SK-N-SH (cell line): Measurements from ENCODE around the gene TIAM1. TPM values are rescaled to one million over a fixed set of nuclear protein-coding genes. Genes with fewer than 3 reads are reported as not detected.

Experiments used
- CTCF ChIA-PET: fragments of 300-600, 350-600 bp; formaldehyde crosslinking; extraction: SDS; loops from one replicate; lab custom pipeline; 2021; lab: Yijun Ruan, JAX
- POLR2A ChIA-PET: fragments of 350-600 bp; sonication (Branson Sonifier 250); formaldehyde crosslinking; extraction: SDS; loops from one replicate; lab custom pipeline; 2020; ENCODE audit warnings: antibody characterized with exemption, inconsistent platforms; lab: Yijun Ruan, JAX
- DNase-seq: peaks from one replicate; pipeline ENCODE4 v3.0.0; 2012
- H2AFZ ChIP-seq: fragments of 200-600 bp; sonication (generic); 2 replicates; pipeline ENCODE4 v1.8.1; 2016; ENCODE audit warnings: antibody characterized with exemption, mild to moderate bottlenecking, low read depth
- H3F3A ChIP-seq: fragments of 200-600 bp; sonication (generic); replicated peaks from 2 replicates; pipeline ENCODE3; 2016; ENCODE audit warnings: antibody characterized with exemption, mild to moderate bottlenecking; ENCODE audit not compliant: insufficient read depth
- H3K27ac ChIP-seq, 2 experiments: fragments of 200-500 bp in 1 of 2; fragments of 200-600 bp in 1 of 2; sonication (Bioruptor generic) in 1 of 2; sonication (generic), shearing (Covaris generic) in 1 of 2; 2 replicates each; pipeline versions ENCODE4 v1.5.1 to v1.6.1; 2014 to 2016; ENCODE audit warnings: low read depth in 2 of 2, inconsistent platforms in 1 of 2, low read length in 1 of 2, mild to moderate bottlenecking in 1 of 2, mixed read lengths in 1 of 2
- H3K27me3 ChIP-seq: fragments of 200-600 bp; sonication (generic), shearing (Covaris generic); 2 replicates; pipeline ENCODE4 v1.6.1; 2016; ENCODE audit warnings: mixed run types; ENCODE audit not compliant: insufficient read depth
- H3K36me3 ChIP-seq, 2 experiments: fragments of 200-500 bp in 1 of 2; fragments of 200-600 bp in 1 of 2; sonication (Bioruptor generic) in 1 of 2; sonication (generic) in 1 of 2; replicated peaks in 1 of 2; 2 replicates each; pipeline versions ENCODE3 to v1.5.1; 2014 to 2016; ENCODE audit warnings: low read length in 1 of 2, mild to moderate bottlenecking in 1 of 2; ENCODE audit not compliant: insufficient read depth in 2 of 2, control insufficient read depth in 1 of 2
- H3K4me1 ChIP-seq, 2 experiments: fragments of 200-500 bp in 1 of 2; fragments of 200-600 bp in 1 of 2; sonication (Bioruptor generic) in 1 of 2; sonication (generic), shearing (Covaris generic) in 1 of 2; 2 replicates each; pipeline versions ENCODE4 v1.5.1 to v1.6.1; 2014 to 2016; ENCODE audit warnings: low read depth in 1 of 2, low read length in 1 of 2, mixed run types in 1 of 2; ENCODE audit not compliant: insufficient read depth in 2 of 2, control insufficient read depth in 1 of 2
- H3K4me2 ChIP-seq: fragments of 200-600 bp; sonication (generic), shearing (Covaris generic); 2 replicates; pipeline ENCODE4 v1.6.1; 2017; ENCODE audit warnings: mixed run types
- H3K4me3 ChIP-seq, 2 experiments: fragments of 200-500 bp in 1 of 2; fragments of 200-600 bp in 1 of 2; sonication (Bioruptor generic) in 1 of 2; sonication (generic), shearing (Covaris generic) in 1 of 2; 2 replicates each; pipeline versions ENCODE4 v1.5.1 to v1.8.1; 2014 to 2016; ENCODE audit warnings: low read depth in 2 of 2, inconsistent platforms in 1 of 2, low read length in 1 of 2, mild to moderate bottlenecking in 1 of 2, mixed read lengths in 1 of 2, moderate library complexity in 1 of 2
- H3K79me2 ChIP-seq: fragments of 200-600 bp; sonication (generic); 2 replicates; pipeline ENCODE4 v1.8.1; 2017; ENCODE audit warnings: mild to moderate bottlenecking; ENCODE audit not compliant: insufficient read depth
- H3K9ac ChIP-seq: fragments of 200-600 bp; sonication (generic); 2 replicates; pipeline ENCODE4 v1.6.1; 2017; ENCODE audit warnings: mixed run types
- H3K9me2 ChIP-seq: fragments of 200-600 bp; sonication (generic); 2 replicates; pipeline ENCODE4 v1.6.1; 2017; ENCODE audit warnings: mixed run types
- H3K9me3 ChIP-seq: fragments of 200-600 bp; sonication (generic); 2 replicates; pipeline ENCODE4 v1.6.1; 2017; ENCODE audit warnings: mixed run types, mild to moderate bottlenecking, moderate library complexity
- H4K20me1 ChIP-seq: fragments of 200-600 bp; sonication (generic); 2 replicates; pipeline ENCODE4 v1.6.1; 2017; ENCODE audit warnings: mild to moderate bottlenecking, mixed run types; ENCODE audit not compliant: insufficient read depth
- ELF1 ChIP-seq: IDR thresholded peaks from 2 replicates; pipeline ENCODE4 v1.4.0; 2012
- GATA2 ChIP-seq: sonication (generic); formaldehyde crosslinking; IDR thresholded peaks from 2 replicates; pipeline ENCODE4 v1.5.0; 2020; ENCODE audit warnings: mild to moderate bottlenecking, missing genetic modification reagents
- JUND ChIP-seq: IDR thresholded peaks from 2 replicates; pipeline ENCODE4 v1.4.0; 2012
- MAX ChIP-seq: IDR thresholded peaks from 2 replicates; pipeline ENCODE4 v1.4.0; 2012; ENCODE audit warnings: low read depth
- NFIC ChIP-seq: IDR thresholded peaks from 2 replicates; pipeline ENCODE4 v1.4.0; 2012; ENCODE audit warnings: borderline replicate concordance
- POLR2AphosphoS5 ChIP-seq: IDR thresholded peaks from 2 replicates; pipeline ENCODE4 v1.6.1; 2012; ENCODE audit warnings: low read depth, low read length
- RCOR1 ChIP-seq: fragments of 150-350 bp; IDR thresholded peaks from 2 replicates; pipeline ENCODE4 v1.6.1; 2017; ENCODE audit warnings: antibody characterized with exemption, low read length
- SIN3A ChIP-seq: IDR thresholded peaks from 2 replicates; pipeline ENCODE4 v1.6.1; 2012; ENCODE audit warnings: low read depth, mild to moderate bottlenecking, low read length, moderate library complexity, borderline replicate concordance
- TAF1 ChIP-seq: IDR thresholded peaks from 2 replicates; pipeline ENCODE4 v1.6.1; 2012; ENCODE audit warnings: low read depth, mild to moderate bottlenecking, low read length, moderate library complexity, borderline replicate concordance
- TEAD4 ChIP-seq: IDR thresholded peaks from 2 replicates; pipeline ENCODE4 v1.4.0; 2012; ENCODE audit warnings: mild to moderate bottlenecking, borderline replicate concordance; ENCODE audit not compliant: insufficient read depth
- USF2 ChIP-seq: fragments of 150-350 bp; IDR thresholded peaks from 2 replicates; pipeline ENCODE4 v1.6.1; 2017; ENCODE audit warnings: antibody characterized with exemption, low read length, low read depth, borderline replicate concordance
- YY1 ChIP-seq: IDR thresholded peaks from 2 replicates; pipeline ENCODE4 v1.4.0; 2012; ENCODE audit warnings: low read depth, mild to moderate bottlenecking
- WGBS: methylation state at CpG from one replicate; pipeline ENCODE4 v1.1.6; 2017; ENCODE audit warnings: low lambda C conversion rate; 5-methylcytosine and 5-hydroxymethylcytosine counted together
- polyA plus RNA-seq, 3 experiments: library from polyadenylated mRNA; depleted of rRNA; stranded (reverse); fragments of >200 nt; gene quantifications; 2 replicates each; pipeline ENCODE4 v1.2.3, GENCODE V29; 2012
- TF ChIP-seq, protein P1 (sequence below): IDR thresholded peaks from 2 replicates; pipeline ENCODE4 v1.4.0; 2012; ENCODE audit warnings: low read depth, borderline replicate concordance
- TF ChIP-seq, protein P2 (sequence below): fragments of 200-600 bp; sonication (generic); IDR thresholded peaks from 2 replicates; pipeline ENCODE4 v1.6.1; 2017; ENCODE audit warnings: antibody characterized with exemption, mild to moderate bottlenecking, moderate library complexity

TIAM1 gene
- polyA plus RNA-seq, 1 of the 3 experiments (the other 2 are of a cell fraction) = 1.7 TPM

GRCh38 chr21:31268090-31268489, 76.0 kb downstream of the TIAM1 start:
- Histone ChIP-seq H3K27ac (no peak overlapping the region), H3K9me2 (no peaks in the 10 kb centered on the region), H3K36me3 (no peaks in the 10 kb centered on the region), H3K4me2 (no peak overlapping the region), H4K20me1 (no peaks in the 10 kb centered on the region), H3K9ac (no peak overlapping the region), H3F3A (no peaks in the 10 kb centered on the region), H2AFZ (no peak overlapping the region), H3K4me1 (no peaks in the 10 kb centered on the region), H3K79me2 (no peaks in the 10 kb centered on the region), H3K9me3 (no peaks in the 10 kb centered on the region), H3K4me3 (no peak overlapping the region), H3K27me3 (no peaks in the 10 kb centered on the region)
- no peak for DNase-seq
- POLR2A ChIA-PET = no interaction called here
- 56% methylated on average over 5 of the region's 5 CpGs for WGBS
- CTCF ChIA-PET = interaction anchor here (1.4 kb wide), 1 partner anchor 312 kb away, joined by 3 read pairs; no protein-coding TSS in a partner anchor
- no peak for TF ChIP-seq MAX
- no peak for TF ChIP-seq USF2
- TF ChIP-seq TEAD4 = no peak
- no peak for TF ChIP-seq GATA2 (CRISPR knock-in tag)
- no peak for TF ChIP-seq TAF1
- no peak for TF ChIP-seq JUND
- TF ChIP-seq POLR2AphosphoS5 = no peak
- no peak for TF ChIP-seq SIN3A
- TF ChIP-seq NFIC = no peak
- no peak for TF ChIP-seq ELF1
- no peak for TF ChIP-seq YY1
- TF ChIP-seq RCOR1 = no peak
- TF ChIP-seq, protein P1, sequence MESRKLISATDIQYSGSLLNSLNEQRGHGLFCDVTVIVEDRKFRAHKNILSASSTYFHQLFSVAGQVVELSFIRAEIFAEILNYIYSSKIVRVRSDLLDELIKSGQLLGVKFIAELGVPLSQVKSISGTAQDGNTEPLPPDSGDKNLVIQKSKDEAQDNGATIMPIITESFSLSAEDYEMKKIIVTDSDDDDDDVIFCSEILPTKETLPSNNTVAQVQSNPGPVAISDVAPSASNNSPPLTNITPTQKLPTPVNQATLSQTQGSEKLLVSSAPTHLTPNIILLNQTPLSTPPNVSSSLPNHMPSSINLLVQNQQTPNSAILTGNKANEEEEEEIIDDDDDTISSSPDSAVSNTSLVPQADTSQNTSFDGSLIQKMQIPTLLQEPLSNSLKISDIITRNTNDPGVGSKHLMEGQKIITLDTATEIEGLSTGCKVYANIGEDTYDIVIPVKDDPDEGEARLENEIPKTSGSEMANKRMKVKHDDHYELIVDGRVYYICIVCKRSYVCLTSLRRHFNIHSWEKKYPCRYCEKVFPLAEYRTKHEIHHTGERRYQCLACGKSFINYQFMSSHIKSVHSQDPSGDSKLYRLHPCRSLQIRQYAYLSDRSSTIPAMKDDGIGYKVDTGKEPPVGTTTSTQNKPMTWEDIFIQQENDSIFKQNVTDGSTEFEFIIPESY = no peak
- TF ChIP-seq, protein P2, sequence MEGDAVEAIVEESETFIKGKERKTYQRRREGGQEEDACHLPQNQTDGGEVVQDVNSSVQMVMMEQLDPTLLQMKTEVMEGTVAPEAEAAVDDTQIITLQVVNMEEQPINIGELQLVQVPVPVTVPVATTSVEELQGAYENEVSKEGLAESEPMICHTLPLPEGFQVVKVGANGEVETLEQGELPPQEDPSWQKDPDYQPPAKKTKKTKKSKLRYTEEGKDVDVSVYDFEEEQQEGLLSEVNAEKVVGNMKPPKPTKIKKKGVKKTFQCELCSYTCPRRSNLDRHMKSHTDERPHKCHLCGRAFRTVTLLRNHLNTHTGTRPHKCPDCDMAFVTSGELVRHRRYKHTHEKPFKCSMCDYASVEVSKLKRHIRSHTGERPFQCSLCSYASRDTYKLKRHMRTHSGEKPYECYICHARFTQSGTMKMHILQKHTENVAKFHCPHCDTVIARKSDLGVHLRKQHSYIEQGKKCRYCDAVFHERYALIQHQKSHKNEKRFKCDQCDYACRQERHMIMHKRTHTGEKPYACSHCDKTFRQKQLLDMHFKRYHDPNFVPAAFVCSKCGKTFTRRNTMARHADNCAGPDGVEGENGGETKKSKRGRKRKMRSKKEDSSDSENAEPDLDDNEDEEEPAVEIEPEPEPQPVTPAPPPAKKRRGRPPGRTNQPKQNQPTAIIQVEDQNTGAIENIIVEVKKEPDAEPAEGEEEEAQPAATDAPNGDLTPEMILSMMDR = no peak
